Measurements from ENCODE around the gene MKX.

Gene MKX

GRCh38 chr10:27644307-27644939 is 101.2 kb downstream of the MKX start:
- TF ChIP-seq CTCF (conservative IDR thresholded peaks at IDR 0.05; ENCODE audit: low read length) = no peak
- H3K4me3 ChIP-seq (ENCODE audit: low read length) = no peak overlapping the region
- DNase-seq (ENCODE audit: low read depth) = no peak

DNA sequence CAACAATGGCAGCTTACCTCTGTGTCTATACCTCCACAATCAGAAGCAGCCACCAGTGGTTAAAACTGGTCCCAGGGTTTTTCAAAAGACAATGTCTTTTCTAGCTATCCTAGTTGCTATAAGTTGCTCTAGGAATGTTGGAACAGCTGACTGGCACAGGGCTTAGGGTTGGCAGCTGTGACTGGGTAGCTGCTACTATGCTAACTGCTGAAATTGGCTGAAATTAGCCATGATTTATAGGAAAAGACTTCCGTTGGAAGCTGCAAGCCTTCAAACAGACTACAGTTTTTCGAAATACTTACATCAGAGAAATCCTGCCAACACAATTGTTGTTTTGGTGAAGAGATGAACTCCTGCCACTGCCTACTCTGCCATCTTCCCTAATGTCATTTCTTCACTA is 102.3 kb downstream of the MKX start:
- no peak for TF ChIP-seq CTCF (conservative IDR thresholded peaks at IDR 0.05; ENCODE audit: low read length)
- no peak overlapping the region for H3K4me3 ChIP-seq (ENCODE audit: low read length)
- DNase-seq (ENCODE audit: low read depth) = peak; percentile 84

GRCh38 chr10:27642023-27642589 is 103.5 kb downstream of the MKX start:
- no peak for DNase-seq (ENCODE audit: low read depth)
- no peak for TF ChIP-seq CTCF (conservative IDR thresholded peaks at IDR 0.05; ENCODE audit: low read length)
- H3K4me3 ChIP-seq (ENCODE audit: low read length) = no peak overlapping the region

GRCh38 chr10:27638071-27638750 is 107.4 kb downstream of the MKX start:
- H3K4me3 ChIP-seq (ENCODE audit: low read length) = no peak overlapping the region
- no peak for DNase-seq (ENCODE audit: low read depth)
- TF ChIP-seq CTCF (conservative IDR thresholded peaks at IDR 0.05; ENCODE audit: low read length) = no peak

DNA sequence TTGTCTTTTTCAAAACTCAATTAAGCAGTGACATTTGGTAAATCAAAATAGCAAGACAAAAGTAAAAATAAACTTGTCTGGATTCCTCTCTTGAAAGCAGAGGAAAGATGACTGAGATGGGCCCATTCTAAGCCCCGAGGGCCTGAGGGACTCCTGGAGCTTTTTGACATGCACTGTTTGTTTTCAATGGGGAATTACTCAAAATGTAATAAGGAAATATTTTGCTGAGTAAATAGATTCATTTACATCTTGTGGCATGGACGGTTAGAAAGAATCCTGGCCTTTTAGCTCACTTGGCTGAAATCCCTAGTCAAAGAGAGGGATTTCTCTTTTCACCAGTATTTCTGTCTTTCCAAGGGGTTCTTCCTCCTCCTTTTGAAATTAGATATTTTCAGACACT is 108.0 kb downstream of the MKX start:
- H3K4me3 ChIP-seq (ENCODE audit: low read length) = no peak overlapping the region
- no peak for TF ChIP-seq CTCF (conservative IDR thresholded peaks at IDR 0.05; ENCODE audit: low read length)
- no peak for DNase-seq (ENCODE audit: low read depth)

GRCh38 chr10:27636816-27637215 is 108.8 kb downstream of the MKX start:
- TF ChIP-seq CTCF (conservative IDR thresholded peaks at IDR 0.05; ENCODE audit: low read length) = no peak
- no peak for DNase-seq (ENCODE audit: low read depth)
- no peak overlapping the region for H3K4me3 ChIP-seq (ENCODE audit: low read length)

All from AG10803 (cell line).